ENCODE results near the gene GLT1D1. TPM values are rescaled to one million over a fixed set of nuclear protein-coding genes. Genes with fewer than 3 reads are reported as not detected.

Gene GLT1D1
- total and polyA plus RNA-seq, 2 of the 8 experiments (the other 6 are each of a cell fraction or from before 2014, with no cell fraction given) = 1.5 to 3.6 TPM

- Histone ChIP-seq H3K79me1 (ENCODE audit: low read depth, low read length) (no peaks in the 10 kb centered on the region), H3K4me2 (ENCODE audit: insufficient read depth in 1 of 2, low read depth in 2 of 2, low read length in 2 of 2) (no peak overlapping the region), H3K14ac (ENCODE audit: insufficient read length) (no peak overlapping the region), H4K5ac (ENCODE audit: insufficient read length, low read depth, low read length) (no peak overlapping the region), H3K36me3 (ENCODE audit: control insufficient read depth in 2 of 4, insufficient read depth in 4 of 4, low read length in 3 of 4) (no peaks in the 10 kb centered on the region), H2BK15ac (ENCODE audit: low read length) (no peak overlapping the region), H4K8ac (ENCODE audit: extremely low read depth, insufficient read depth, low read length) (no peak overlapping the region), H3K4me1 (replicated peaks in 1 of 4; ENCODE audit: control insufficient read depth in 3 of 4, insufficient read depth in 4 of 4, low read length in 3 of 4) (no peaks in the 10 kb centered on the region), H3K18ac (ENCODE audit: extremely low read depth, low read length) (no peak overlapping the region), H3K27me3 (replicated peaks in 1 of 4; ENCODE audit: control insufficient read depth in 3 of 4, extremely low read depth in 1 of 4, insufficient read depth in 3 of 4, low read length in 3 of 4) (no peaks in the 10 kb centered on the region; a peak in 1 of 7 replicates), H2AK5ac (ENCODE audit: low read depth, low read length) (no peak overlapping the region), H2BK20ac (ENCODE audit: low read length) (no peak overlapping the region), H2BK5ac (ENCODE audit: low read depth, low read length) (no peak overlapping the region), H3K79me2 (ENCODE audit: control insufficient read depth in 1 of 2, insufficient read depth in 2 of 2, low read length in 2 of 2) (no peaks in the 10 kb centered on the region), H3K9ac (replicated peaks in 1 of 4; ENCODE audit: extremely low read depth in 1 of 4, low read depth in 3 of 4, low read length in 3 of 4) (no peak overlapping the region), H3K4me3 (ENCODE audit: extremely low read depth in 1 of 4, insufficient read depth in 2 of 4, low read depth in 3 of 4, low read length in 4 of 4) (no peak overlapping the region), H3K23me2 (ENCODE audit: low read depth, low read length) (peaks cover 11% of the 10 kb centered on the region; the same call in 1 of the 2 replicates), H3K4ac (replicated peaks; ENCODE audit: insufficient read length, low read depth, low read length) (no peak overlapping the region), H4K20me1 (replicated peaks in 1 of 2; ENCODE audit: control insufficient read depth in 1 of 2, insufficient read depth in 2 of 2, low read length in 2 of 2) (peaks cover 0 to 2% of the 10 kb centered on the region in 2 experiments), H3K9me3 (ENCODE audit: insufficient read depth in 2 of 2, low read depth in 1 of 2, low read length in 1 of 2) (no peaks in the 10 kb centered on the region), H2BK120ac (replicated peaks; ENCODE audit: low read depth, low read length) (no peak overlapping the region), H2BK12ac (ENCODE audit: low read depth, low read length) (no peak overlapping the region), H2AFZ (ENCODE audit: low read length) (no peak overlapping the region), H3K23ac (ENCODE audit: insufficient read length) (no peak overlapping the region), H3K27ac (ENCODE audit: low read depth, low read length) (no peak overlapping the region), H3K56ac (replicated peaks; ENCODE audit: insufficient read length, low read depth, low read length) (peak overlapping the region; percentile 22), H4K91ac (replicated peaks; ENCODE audit: insufficient read length, low read length) (no peak overlapping the region)
- CTCF ChIA-PET (ENCODE audit: partially characterized antibody) = no interaction called here
- 95% methylated on average over 3 of the region's 3 CpGs; no CpG with 5 or more reads in 1 of the 2 experiments for WGBS, 2 experiments (ENCODE audit: extremely low coverage in 1 of 2, insufficient coverage in 1 of 2, insufficient read length in 1 of 2, insufficient replicate concordance in 2 of 2, low coverage in 1 of 2, low lambda C conversion rate in 2 of 2, missing lambda C conversion rate in 1 of 2)
- no peak for FAIRE-seq
- no peak for DNase-seq (ENCODE audit: low read depth in 1 of 2, low spot score in 2 of 2)
- POLR2A ChIA-PET (ENCODE audit: partially characterized antibody) = no interaction called here
- no peak for TF ChIP-seq ATF3 (IDR thresholded peaks at IDR 0.05; ENCODE audit: insufficient read depth, low read depth, low read length)
- TF ChIP-seq KDM4A (IDR thresholded peaks at IDR 0.05; ENCODE audit: low read depth, low read length, severe bottlenecking) = no peak
- no peak for TF ChIP-seq POLR2AphosphoS5 (IDR thresholded peaks at IDR 0.05; ENCODE audit: low read depth, low read length)
- TF ChIP-seq KDM1A (IDR thresholded peaks at IDR 0.05; ENCODE audit: borderline replicate concordance, low read length) = no peak
- TF ChIP-seq TAF1 (IDR thresholded peaks at IDR 0.05; ENCODE audit: low read depth, low read length) = no peak
- no peak for TF ChIP-seq GTF2F1 (IDR thresholded peaks at IDR 0.05; ENCODE audit: borderline replicate concordance, low read depth, low read length)
- TF ChIP-seq CTBP2 (IDR thresholded peaks at IDR 0.05; ENCODE audit: borderline replicate concordance, insufficient read depth, insufficient read length, low read length) = no peak
- TF ChIP-seq SP2 (IDR thresholded peaks at IDR 0.05; ENCODE audit: low read length) = no peak
- TF ChIP-seq SAP30 (IDR thresholded peaks at IDR 0.05; ENCODE audit: insufficient read depth, insufficient replicate concordance, low read length) = no peak
- TF ChIP-seq TCF12 (IDR thresholded peaks at IDR 0.05; ENCODE audit: low read depth, low read length) = no peak
- no peak for TF ChIP-seq ZNF274 (IDR thresholded peaks at IDR 0.05; ENCODE audit: borderline replicate concordance, extremely low read depth, low read length)
- no peak for TF ChIP-seq CEBPB (IDR thresholded peaks at IDR 0.05; ENCODE audit: low read depth, low read length)
- TF ChIP-seq MAFK (IDR thresholded peaks at IDR 0.05; ENCODE audit: low read depth, low read length) = no peak
- TF ChIP-seq BRCA1 (IDR thresholded peaks at IDR 0.05; ENCODE audit: low read depth, low read length) = no peak
- TF ChIP-seq TEAD4 (IDR thresholded peaks at IDR 0.05; ENCODE audit: low read depth, low read length) = no peak
These were observed 171.8 kb downstream of the GLT1D1 start for GRCh38 chr12:129025055-129025454.

Data from H1 (cell line).